Measurements from ENCODE around the gene FRS2. TPM values are rescaled to one million over a fixed set of nuclear protein-coding genes. Genes with fewer than 3 reads are reported as not detected.

The FRS2 gene
- total and polyA plus RNA-seq, 2 of the 4 experiments (the other 2 are of a cell fraction): 12.4 to 58.3 TPM

DNA sequence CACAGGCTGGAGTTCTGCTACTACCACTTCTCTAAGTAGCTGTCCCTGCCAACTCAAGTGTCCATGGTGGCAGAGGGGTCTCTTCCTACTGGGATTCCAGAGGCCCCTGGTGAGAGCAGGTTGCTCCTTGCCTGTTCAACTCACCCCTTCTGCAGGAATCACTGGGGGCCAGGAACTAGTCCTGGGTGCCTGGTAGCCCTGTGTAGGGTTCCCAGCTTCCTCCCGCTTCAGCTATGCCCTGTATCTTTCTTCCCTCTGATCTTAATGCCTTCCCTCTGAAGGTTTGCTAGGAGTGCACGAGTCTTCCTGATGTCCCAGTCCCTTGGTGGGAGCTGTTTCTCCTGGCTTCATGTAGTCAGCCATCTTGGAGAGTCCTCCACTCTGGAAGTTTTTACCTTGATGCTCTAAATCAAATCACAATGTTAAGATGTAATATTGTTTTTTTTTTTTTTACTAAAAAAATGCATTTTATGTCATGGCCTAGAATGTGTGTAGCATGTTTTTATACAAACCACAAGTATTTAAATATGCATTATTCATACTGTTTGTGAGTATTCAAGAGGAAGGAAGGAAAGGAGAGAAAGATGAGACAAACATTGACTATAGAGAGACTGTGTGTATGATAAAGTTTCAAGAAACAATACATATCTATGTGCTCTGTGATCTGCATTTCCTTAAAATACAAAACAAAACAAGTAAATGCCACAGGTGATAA lies 54.7 kb downstream of the FRS2 start:
- ChIA-PET POLR2A (ENCODE audit: unreplicated experiment) (no interaction called here), CTCF (interaction anchor here (0.6 kb wide), 2 partner anchors 41 to 63 kb away, joined by 4 to 5 read pairs; no protein-coding TSS in a partner anchor)
- in situ Hi-C loops (cut with MboI; ENCODE audit: low sequenced_read_pairs) (no loop called here), dilution Hi-C loops (cut with HindIII; ENCODE audit: low sequenced_read_pairs, unreplicated experiment) (no loop called here), intact Hi-C loops (cut with micrococcal nuclease) (no loop called here)
- H3K23ac ChIP-seq (ENCODE audit: low read depth, low read length): 0 out of 2 replicates have a peak overlapping the region, but pooled peaks have one; percentile 44
- H4K20me1 ChIP-seq (ENCODE audit: insufficient read depth, low read length): peaks cover 35% of the 10 kb centered on the region
- H2BK15ac ChIP-seq (ENCODE audit: low read depth, low read length): peak overlapping the region; percentile 23; the same call in 1 of the 3 replicates
- no TSS peak for BruUV-seq (replicated peaks)
- H3K79me1 ChIP-seq (ENCODE audit: low read depth in 1 of 2, low read length in 2 of 2): peaks cover 13 to 64% of the 10 kb centered on the region in 2 experiments
- H3K36me3 ChIP-seq (ENCODE audit: control insufficient read depth, insufficient read depth, low read length): no peaks in the 10 kb centered on the region
- peak overlapping the region; percentile 32; the same call in 1 of the 2 replicates for H2BK120ac ChIP-seq (ENCODE audit: low read depth, low read length)
- no peak overlapping the region; the same call in 1 of the 2 replicates for H2BK20ac ChIP-seq (ENCODE audit: low read depth, low read length)
- no peaks in the 10 kb centered on the region; the same call in 1 of the 2 replicates for H3K9me3 ChIP-seq (ENCODE audit: control insufficient read depth, insufficient read depth, low read length)
- WGBS, 2 experiments (ENCODE audit: extremely low coverage in 2 of 2, insufficient read length in 1 of 2): no CpG with 5 or more reads among the region's 2 CpGs
- H2AK5ac ChIP-seq (ENCODE audit: low read depth, low read length): peak overlapping the region; percentile 68; the same call in 1 of the 2 replicates
- H3K14ac ChIP-seq (replicated peaks; ENCODE audit: low read depth, low read length): peak overlapping the region; percentile 72
- H3K18ac ChIP-seq (ENCODE audit: low read depth, low read length): peak overlapping the region; percentile 3; the same call in 1 of the 2 replicates
- peak overlapping the region; percentile 69 for H2AK9ac ChIP-seq (replicated peaks; ENCODE audit: low read depth, low read length, poor library complexity)
- peak overlapping the region; percentile 14; the same call in 1 of the 2 replicates for H4K5ac ChIP-seq (ENCODE audit: low read depth, low read length)
- peak overlapping the region; percentile 12; the same call in 1 of the 2 replicates for H3K27ac ChIP-seq (ENCODE audit: insufficient read depth, low read length)
- H3K27me3 ChIP-seq (ENCODE audit: control insufficient read depth, insufficient read depth, low read length): no peaks in the 10 kb centered on the region
- no peak overlapping the region for H3K56ac ChIP-seq (ENCODE audit: extremely low read depth, insufficient read depth, low read length)
- ATAC-seq (ENCODE audit: low read depth) (peak; percentile 56), DNase-seq (peak; percentile 49)
- no peak overlapping the region for H3K9ac ChIP-seq (ENCODE audit: low read depth, low read length)
- H4K8ac ChIP-seq (ENCODE audit: low read depth in 2 of 2, low read length in 2 of 2): peak overlapping the region in 1 of 2 experiments; percentile 66; a peak in 1 of 4 replicates
- peak overlapping the region; percentile 65; the same call in 1 of the 2 replicates for H4K91ac ChIP-seq (ENCODE audit: insufficient read depth, low read depth, low read length)
- H3K4ac ChIP-seq (ENCODE audit: low read depth, low read length): peak overlapping the region; percentile 78
- no peak overlapping the region for H3K4me3 ChIP-seq (ENCODE audit: insufficient read depth, low read depth, low read length)
- H3K4me2 ChIP-seq (ENCODE audit: low read depth, low read length): peak overlapping the region; percentile 4; the same call in 1 of the 2 replicates
- H2BK5ac ChIP-seq (ENCODE audit: low read depth, low read length, poor library complexity, severe bottlenecking): peak overlapping the region; percentile 50
- H2AFZ ChIP-seq (replicated peaks; ENCODE audit: low read length, poor library complexity): no peak overlapping the region
- H3K9me1 ChIP-seq (ENCODE audit: insufficient read depth, low read length): peaks cover 12% of the 10 kb centered on the region; the same call in 1 of the 2 replicates
- H3K4me1 ChIP-seq (ENCODE audit: control insufficient read depth, insufficient read depth, low read length): peaks cover 15% of the 10 kb centered on the region
- TF ChIP-seq POLR2A (IDR thresholded peaks at IDR 0.05; ENCODE audit: low read depth, low read length) (no peak), CHD1 (IDR thresholded peaks at IDR 0.05; ENCODE audit: low read depth, low read length) (no peak), SMC3 (IDR thresholded peaks at IDR 0.05; ENCODE audit: low read depth, low read length) (no peak), NFE2L2 (IDR thresholded peaks at IDR 0.05; ENCODE audit: low read depth, low read length) (no peak), CEBPB (IDR thresholded peaks at IDR 0.05; ENCODE audit: low read depth, low read length) (no peak), MAZ (IDR thresholded peaks at IDR 0.05; ENCODE audit: borderline replicate concordance, low read depth, low read length) (no peak), RFX5 (IDR thresholded peaks at IDR 0.05; ENCODE audit: low read depth, low read length) (no peak), BHLHE40 (IDR thresholded peaks at IDR 0.05; ENCODE audit: low read depth, low read length) (no peak), RCOR1 (IDR thresholded peaks at IDR 0.05; ENCODE audit: insufficient replicate concordance, low read length) (no peak), FOS (IDR thresholded peaks at IDR 0.05; ENCODE audit: low read depth, low read length) (no peak), RAD21 (IDR thresholded peaks at IDR 0.05; ENCODE audit: low read length) (no peak)
- TF ChIP-seq, protein P1, sequence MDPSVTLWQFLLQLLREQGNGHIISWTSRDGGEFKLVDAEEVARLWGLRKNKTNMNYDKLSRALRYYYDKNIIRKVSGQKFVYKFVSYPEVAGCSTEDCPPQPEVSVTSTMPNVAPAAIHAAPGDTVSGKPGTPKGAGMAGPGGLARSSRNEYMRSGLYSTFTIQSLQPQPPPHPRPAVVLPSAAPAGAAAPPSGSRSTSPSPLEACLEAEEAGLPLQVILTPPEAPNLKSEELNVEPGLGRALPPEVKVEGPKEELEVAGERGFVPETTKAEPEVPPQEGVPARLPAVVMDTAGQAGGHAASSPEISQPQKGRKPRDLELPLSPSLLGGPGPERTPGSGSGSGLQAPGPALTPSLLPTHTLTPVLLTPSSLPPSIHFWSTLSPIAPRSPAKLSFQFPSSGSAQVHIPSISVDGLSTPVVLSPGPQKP (IDR thresholded peaks at IDR 0.05; ENCODE audit: borderline replicate concordance, low read depth, low read length): no peak
- TF ChIP-seq, protein P2, sequence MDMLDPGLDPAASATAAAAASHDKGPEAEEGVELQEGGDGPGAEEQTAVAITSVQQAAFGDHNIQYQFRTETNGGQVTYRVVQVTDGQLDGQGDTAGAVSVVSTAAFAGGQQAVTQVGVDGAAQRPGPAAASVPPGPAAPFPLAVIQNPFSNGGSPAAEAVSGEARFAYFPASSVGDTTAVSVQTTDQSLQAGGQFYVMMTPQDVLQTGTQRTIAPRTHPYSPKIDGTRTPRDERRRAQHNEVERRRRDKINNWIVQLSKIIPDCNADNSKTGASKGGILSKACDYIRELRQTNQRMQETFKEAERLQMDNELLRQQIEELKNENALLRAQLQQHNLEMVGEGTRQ (IDR thresholded peaks at IDR 0.05; ENCODE audit: low read depth, low read length): no peak
- TF ChIP-seq, protein P3, sequence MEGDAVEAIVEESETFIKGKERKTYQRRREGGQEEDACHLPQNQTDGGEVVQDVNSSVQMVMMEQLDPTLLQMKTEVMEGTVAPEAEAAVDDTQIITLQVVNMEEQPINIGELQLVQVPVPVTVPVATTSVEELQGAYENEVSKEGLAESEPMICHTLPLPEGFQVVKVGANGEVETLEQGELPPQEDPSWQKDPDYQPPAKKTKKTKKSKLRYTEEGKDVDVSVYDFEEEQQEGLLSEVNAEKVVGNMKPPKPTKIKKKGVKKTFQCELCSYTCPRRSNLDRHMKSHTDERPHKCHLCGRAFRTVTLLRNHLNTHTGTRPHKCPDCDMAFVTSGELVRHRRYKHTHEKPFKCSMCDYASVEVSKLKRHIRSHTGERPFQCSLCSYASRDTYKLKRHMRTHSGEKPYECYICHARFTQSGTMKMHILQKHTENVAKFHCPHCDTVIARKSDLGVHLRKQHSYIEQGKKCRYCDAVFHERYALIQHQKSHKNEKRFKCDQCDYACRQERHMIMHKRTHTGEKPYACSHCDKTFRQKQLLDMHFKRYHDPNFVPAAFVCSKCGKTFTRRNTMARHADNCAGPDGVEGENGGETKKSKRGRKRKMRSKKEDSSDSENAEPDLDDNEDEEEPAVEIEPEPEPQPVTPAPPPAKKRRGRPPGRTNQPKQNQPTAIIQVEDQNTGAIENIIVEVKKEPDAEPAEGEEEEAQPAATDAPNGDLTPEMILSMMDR (conservative IDR thresholded peaks at IDR 0.05; ENCODE audit: low read depth, low read length): no peak
